Fibroblast of skin of back (primary cell): Measurements from ENCODE around the gene GPR171. TPM values are rescaled to one million over a fixed set of nuclear protein-coding genes. Genes with fewer than 3 reads are reported as not detected.
"Not testable (repeated sequence)": the region's sequence is repeated elsewhere in the genome, so short reads cannot be mapped to it uniquely, and the experiment has no call there.

Experiments used
- DNase-seq: peaks from one replicate; pipeline ENCODE4 v3.0.0-alpha.2; 2013
- polyA plus RNA-seq, 2 experiments: library from polyadenylated mRNA; unstranded; fragments of 120-200 nt; gene quantifications; one replicate each; pipeline ENCODE4 v1.2.1, GENCODE V29; 2013; ENCODE audit not compliant: insufficient read length in 2 of 2

GPR171 gene, protein sequence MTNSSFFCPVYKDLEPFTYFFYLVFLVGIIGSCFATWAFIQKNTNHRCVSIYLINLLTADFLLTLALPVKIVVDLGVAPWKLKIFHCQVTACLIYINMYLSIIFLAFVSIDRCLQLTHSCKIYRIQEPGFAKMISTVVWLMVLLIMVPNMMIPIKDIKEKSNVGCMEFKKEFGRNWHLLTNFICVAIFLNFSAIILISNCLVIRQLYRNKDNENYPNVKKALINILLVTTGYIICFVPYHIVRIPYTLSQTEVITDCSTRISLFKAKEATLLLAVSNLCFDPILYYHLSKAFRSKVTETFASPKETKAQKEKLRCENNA
- not detected for polyA plus RNA-seq (2013, experiment 1 of 2; ENCODE audit: insufficient read length)
- polyA plus RNA-seq (2013, experiment 2 of 2; ENCODE audit: insufficient read length) = not detected

DNA sequence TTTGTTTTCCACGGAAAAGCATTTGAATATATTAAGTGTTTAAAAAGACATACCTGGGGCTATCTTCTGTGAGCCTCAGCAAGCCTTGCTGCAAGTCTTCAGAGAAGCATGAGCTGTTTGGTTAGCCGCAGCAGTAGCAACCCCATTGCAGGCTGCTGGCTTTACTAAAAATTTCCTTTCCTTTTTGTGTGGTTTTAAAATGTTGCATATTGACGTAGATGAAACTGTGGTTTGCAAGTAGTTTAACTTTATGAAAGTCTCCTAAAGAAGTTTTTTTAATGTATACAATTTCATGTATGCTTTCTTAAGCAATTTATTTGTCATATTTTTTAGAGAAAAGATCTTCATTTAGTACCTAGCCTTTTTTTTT, at the start of gene GPR171:
Gene GPR171, minus strand, starts transcription at position 166 of the 370 bp plus-strand sequence. CDS start 3,830 bp downstream, outside the sequence.
- DNase-seq = no peak

DNA sequence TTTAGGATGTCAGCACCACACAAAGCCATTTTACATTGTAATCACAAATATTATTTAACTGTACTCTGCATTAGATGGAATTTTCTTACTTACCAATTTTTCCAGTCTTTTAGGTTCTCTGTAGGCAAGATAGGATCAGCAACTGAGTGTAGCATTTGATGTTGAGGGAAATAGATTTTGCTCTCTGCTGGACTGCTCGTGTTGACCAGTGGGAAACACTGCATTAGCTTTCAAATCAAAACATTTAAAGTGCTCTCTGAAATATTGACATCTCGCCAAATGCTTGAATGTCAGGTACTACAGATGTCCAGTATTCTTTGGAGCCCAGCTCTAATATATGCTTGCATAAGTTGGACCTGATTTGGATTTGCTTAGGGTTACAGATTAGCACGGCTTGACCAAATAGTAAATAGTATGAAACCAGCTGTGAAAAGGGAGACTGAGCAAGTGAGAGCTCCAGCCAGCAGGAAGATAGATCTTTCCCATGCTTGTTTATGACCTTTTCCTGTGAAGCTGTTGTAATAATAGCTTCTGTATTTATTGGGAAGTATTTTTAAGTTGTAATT, 45.8 kb upstream of the GPR171 start:
- no peak for DNase-seq

DNA sequence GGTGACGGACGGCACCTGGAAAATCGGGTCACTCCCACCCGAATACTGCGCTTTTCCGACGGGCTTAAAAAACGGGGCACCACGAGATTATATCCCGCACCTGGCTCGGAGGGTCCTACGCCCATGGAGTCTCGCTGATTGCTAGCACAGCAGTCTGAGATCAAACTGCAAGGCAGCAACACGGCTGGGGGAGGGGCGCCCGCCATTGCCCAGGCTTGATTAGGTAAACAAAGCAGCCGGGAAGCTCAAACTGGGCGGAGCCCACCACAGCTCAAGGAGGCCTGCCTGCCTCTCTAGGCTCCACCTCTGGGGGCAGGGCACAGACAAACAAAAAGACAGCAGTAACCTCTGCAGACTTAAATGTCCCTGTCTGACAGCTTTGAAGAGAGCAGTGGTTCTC, 39.0 kb upstream of the GPR171 start:
- not testable (repeated sequence) for DNase-seq

DNA sequence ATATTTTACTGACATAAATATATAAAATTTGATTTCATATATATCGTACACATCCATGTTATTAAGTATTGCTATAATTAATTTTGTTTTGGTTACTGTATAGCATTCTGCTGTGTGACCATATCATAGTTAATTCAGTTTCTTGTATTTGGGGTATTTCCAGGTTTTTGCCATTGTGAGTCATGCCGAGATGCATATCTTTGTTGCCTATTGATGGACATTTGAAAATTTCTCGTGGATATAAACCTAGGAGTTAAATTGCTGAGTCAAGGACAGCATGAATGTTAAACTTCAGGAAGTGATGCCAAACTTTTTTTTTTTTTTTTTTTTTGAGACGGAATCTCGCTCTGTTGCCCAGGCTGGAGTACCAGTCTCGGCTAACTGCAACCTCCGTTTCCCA, 33.7 kb upstream of the GPR171 start:
- DNase-seq = peak; percentile 24

DNA sequence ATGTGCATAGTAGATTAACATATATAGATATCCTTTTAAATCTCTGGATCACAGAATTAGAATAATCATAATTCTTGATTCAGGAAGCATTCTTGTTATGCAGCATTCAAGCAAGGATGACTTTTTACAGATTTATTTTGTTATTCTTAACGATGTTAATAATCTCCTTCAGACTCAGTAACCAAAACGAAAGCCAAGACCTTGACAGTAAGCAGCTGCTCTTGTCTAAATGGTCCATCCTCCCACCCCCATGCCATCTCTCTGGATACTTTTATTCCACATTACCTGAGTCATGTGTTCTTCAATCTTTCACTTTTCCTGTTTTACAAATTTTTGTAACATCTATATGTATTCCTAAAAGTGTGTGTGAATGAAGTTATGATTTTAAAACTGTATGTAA, 33.3 kb upstream of the GPR171 start:
- DNase-seq = no peak

DNA sequence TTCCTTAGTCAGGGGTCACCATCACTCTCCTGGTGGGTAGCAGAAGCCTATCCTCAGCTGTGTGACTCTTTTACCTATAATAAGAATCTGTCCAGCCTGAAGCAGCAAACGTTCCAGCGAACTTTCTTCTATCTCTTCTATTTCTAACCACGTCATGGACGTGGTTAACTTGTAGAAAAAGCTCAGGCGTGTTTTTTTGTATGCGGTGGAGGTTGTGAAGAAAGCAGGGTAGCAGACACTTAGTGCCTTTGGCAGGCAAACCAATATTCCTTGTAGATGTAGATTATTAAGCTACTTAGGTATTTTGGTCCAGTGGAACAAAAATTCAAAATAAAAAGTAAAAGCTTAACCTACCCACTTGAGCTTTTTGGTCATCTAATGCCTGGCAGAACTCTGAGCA, 31.8 kb upstream of the GPR171 start:
- no peak for DNase-seq

DNA sequence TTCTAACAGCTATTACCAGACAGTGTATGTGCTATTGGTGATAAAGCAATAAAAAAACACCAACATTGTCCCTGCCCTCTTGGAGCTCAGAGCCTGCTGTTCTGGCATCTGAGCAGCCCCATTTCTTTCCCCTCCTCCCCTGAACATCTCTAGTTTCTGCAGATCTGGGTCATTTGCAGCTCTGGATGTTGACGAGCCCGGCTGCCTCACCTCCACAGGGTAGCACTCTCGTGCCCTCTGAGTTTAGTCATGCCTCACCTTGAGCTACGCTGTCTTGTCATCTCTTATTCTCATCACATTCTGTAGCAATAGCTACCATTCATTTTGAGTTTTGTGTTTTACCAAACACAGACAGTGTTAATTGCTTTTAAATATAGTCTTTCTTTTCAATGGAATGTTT, 30.0 kb upstream of the GPR171 start:
- no peak for DNase-seq

DNA sequence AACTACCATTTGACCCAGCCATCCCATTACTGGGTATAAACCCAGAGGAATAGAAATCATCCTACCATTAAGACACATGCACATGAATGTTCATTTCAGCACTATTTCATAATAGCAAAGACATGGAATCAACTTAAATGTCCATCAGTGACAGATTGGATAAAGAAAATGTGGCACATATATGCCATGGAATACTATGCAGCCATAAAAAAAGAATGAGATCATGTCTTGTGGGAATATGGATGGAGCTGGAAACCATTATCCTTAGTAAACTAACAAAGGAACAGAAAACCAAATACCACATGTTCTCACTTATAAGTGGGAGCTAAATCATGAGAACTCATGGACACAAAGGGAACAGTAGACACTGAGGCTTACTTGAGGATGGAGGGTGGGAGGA, 29.4 kb upstream of the GPR171 start:
- DNase-seq = not testable (repeated sequence)

DNA sequence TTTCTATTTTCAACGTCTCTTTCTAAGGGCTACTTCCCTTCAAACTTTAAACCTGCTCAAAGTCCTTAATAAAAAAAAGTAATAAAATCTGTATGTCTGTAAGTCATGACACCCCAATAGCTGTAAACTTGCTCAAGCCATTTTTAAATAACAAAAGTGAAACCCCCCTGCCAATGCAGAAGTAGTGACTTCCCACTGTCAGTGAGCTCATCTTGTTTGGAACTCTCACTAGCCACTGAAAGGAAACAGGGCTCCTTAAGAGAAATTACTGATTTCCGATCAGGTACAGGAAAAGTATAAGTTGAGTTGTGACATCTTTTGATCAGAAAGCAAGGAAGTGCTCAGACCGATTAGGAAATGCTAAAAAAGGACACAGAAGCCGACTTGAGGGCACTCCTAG, 27.6 kb upstream of the GPR171 start:
- no peak for DNase-seq

DNA sequence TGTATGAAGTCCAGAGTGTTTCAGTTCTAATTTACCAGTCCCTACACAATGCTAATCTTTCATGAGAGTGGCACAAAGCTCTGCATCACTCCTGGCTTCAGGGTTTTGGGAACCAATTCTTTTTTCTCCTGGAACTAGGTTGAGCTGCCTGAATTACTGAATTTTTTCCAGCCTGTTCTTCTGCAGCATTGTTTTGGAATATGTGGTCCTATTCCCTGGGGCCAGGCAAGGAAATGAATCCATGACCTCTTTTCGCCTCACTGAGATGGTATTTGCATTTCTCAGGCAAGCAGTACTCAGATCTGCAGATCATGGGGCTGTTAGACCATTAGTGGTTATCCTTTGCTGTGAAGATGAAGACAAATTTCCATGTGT, 25.6 kb upstream of the GPR171 start:
- DNase-seq = peak; percentile 86

DNA sequence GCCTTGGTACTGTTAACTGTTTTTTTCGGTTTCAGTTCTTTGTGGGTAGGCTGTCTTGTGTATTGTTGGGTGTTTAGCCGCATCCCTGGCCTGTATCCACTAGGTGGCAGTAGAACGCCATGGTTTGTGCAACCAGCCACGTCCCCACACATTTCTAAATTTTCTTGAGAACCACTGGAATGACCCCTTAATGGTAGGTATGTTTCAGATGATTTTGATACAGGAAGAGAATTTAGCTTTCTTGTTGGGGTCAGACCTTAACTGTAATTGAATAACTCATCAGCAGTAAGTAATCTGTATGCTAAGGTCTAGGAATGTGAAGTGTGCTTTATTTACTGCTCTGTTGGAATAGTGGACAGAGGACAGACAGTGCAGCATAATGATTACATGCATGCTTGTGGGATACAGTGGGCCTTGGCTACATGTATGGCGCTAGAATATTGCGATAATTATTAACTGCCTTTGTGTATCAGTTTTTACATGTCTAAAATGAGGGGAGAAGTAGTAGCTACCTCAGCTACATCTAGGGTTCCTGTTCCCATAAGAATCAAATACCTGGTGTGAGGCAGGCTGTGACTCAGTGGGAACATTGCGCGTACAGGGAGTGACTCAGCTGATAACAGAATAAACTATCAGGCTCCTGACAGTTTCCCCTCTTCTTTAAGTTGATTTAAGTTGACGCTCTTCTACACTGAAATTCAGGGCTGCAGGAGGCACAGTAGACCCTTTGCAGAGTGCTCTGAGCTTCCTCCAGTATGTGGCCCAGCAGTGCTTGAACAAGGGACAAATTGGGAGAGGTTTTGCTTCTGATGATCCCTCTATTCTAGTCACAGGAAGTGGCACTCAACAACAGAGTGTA, 25.0 kb upstream of the GPR171 start:
- DNase-seq = peak; percentile 78

DNA sequence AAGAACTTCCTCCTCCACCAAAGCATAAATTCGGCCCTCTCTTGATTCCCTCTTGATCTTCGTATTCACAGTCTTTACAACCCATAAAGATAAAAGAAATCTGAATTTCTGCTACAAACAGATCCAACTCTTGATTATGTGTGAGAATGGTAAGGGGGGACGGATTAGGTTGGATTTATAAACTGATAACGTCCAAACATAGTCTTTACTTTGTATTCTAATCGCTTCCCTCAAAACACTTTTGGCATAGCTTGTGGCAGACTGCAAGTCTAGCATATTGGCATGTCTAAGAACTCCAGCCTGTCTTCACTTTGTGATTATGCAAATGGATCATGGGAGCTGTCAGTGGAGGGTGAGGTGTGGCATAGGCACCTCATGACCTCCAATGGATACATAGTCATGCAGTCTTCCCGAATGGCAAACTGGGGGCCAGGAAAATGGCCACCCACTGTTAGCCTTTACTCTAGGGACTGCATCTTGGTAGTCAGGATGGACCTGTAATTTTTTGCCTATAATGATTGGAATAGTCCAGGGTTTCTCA, 24.3 kb upstream of the GPR171 start:
- DNase-seq = no peak

DNA sequence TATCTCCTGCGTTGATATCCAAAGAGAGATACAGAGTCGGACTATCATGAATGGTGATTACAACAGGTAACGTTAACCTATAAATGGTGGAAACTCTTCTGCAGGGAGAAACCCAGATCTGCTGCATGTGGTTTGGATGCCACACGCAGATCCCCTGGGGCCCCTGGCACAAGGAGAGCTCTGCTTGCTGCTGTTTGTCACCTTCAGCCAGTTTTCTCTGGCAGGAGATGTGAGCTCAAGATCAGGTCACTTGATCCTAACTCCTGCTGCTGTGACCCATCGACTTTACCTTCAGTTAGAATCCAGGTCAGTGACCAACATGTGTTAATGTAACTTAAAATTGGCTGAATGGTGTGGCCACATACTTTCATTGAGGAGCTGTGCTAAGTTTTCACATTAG, 23.8 kb upstream of the GPR171 start:
- DNase-seq = no peak

DNA sequence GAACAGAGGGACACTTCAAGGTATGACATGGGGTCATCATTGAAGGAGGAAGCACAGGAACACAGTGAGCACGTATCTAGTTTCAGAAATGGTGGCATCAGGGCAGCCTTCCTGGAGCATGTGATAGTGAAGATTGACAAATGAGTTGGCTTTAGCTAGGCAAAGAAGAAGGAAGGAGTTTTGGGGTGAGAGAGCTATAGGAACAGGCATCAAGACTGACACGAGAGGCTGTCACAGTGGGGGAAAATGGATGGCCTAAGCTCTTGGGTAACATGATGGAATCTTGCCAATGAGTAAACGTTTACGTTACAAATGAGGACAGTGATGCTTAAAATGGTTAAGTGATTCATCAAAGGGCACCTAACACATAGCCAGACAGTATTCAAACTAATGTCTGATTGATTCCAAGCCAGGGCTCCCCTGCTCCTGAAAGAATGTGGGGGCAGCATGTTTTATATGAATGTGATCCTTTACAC, 23.1 kb upstream of the GPR171 start:
- peak; percentile 83 for DNase-seq

DNA sequence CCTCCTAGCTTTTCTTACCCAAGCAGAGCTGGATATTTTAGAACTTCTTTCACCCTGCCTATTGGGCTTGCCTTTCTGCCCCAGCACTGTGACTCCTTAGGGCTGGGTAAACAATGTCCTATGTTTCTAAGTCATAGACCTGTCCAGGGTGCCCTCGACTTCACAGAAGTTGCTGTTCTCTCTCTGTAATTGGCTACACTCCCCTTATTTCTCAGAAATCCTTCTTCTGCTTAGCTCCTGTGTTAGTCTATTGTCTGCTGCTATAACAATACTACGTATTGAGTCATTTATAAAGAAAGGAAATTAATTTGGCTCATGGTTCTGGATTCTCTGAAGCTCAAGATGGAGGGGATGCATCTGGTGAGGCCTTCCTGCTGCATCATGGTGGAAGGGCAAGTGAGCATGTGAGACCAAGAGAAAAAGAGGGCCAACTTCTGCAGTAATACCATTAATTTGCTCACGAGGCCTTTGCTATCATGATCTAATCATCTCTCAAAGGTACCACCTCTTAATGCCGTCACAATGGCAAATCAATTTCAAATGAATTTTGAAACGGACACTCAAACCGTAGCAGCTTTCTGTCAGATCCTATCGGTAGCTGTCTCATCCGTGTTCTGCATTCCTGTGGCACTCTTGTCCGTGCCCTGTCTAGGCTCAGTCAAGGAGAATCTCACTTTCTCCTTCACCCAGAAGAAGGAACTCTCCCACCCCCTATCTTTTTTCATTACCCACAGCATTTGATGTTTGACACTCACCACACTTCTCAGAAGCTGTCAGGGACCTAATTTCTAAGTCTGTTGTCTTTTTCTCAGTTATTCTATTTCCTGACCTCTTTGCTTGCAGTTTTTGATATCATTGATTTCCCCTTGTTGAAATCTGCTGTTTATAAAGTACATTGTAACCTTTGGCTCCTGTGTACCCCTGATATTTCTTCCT, 22.3 kb upstream of the GPR171 start:
- DNase-seq = no peak

DNA sequence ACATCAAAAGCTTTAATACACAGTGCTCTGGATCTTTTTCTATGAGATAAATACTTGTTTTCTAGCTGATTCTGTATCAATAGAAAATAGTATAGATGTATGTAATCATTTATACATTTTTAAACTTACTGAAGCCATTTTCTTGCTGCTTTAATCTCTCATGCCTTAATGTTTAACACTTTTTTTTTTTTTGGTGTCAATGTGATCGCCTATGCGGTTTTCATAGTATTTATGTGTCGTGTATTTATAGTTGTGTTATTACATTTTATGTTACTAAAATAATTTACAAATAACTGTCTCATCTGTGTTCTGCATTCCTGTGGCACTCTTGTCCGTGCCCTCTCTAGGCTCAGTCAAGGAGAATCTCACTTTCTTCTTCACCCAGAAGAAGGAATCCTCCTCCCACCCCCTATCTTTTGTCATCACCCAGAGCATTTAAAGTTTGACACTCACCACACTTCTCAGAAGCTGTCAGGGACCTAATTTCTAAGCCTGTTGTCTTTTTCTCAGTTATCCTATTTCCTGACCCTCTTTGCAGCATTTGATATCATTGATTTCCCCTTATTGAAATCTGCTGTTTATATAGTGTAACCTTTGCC, 21.4 kb upstream of the GPR171 start:
- no peak for DNase-seq

DNA sequence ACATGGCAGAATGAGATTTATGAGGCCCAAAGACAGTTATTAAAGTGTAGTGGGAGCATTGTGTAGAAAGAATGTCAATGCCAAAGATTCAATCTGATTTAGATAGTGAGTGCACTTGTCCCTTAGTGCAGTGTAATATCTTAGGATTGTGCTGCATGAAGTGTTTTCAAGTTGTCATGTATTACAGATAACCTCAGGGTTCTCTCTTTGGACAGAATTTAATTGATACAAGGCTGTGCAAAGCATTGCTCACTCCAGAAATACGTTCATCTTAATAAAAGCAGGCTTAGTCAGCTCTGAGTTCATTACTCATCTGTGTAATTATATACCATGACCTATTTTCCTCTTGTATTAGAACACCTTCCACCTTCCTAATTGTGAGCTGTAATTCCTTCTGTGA, 16.0 kb upstream of the GPR171 start:
- peak; percentile 84 for DNase-seq

DNA sequence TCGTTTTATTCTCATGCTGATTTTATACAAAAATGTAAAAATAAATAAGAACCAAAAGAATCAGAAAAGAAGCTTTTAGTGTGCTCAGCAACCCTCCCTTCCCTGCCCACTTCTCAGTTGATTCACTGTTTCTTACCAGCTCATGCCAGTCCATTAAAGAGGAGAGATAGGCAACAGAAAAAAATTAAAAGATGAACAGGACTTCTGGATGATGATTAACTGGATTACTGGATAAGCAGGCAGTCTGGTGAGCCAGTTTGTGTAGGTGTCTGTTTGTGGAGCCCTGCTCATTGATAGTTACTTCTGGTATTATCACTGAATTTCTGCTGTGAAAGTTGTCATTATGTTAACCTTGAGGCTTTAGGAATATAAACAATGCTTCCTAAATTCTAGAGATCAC, 15.1 kb upstream of the GPR171 start:
- DNase-seq = no peak

DNA sequence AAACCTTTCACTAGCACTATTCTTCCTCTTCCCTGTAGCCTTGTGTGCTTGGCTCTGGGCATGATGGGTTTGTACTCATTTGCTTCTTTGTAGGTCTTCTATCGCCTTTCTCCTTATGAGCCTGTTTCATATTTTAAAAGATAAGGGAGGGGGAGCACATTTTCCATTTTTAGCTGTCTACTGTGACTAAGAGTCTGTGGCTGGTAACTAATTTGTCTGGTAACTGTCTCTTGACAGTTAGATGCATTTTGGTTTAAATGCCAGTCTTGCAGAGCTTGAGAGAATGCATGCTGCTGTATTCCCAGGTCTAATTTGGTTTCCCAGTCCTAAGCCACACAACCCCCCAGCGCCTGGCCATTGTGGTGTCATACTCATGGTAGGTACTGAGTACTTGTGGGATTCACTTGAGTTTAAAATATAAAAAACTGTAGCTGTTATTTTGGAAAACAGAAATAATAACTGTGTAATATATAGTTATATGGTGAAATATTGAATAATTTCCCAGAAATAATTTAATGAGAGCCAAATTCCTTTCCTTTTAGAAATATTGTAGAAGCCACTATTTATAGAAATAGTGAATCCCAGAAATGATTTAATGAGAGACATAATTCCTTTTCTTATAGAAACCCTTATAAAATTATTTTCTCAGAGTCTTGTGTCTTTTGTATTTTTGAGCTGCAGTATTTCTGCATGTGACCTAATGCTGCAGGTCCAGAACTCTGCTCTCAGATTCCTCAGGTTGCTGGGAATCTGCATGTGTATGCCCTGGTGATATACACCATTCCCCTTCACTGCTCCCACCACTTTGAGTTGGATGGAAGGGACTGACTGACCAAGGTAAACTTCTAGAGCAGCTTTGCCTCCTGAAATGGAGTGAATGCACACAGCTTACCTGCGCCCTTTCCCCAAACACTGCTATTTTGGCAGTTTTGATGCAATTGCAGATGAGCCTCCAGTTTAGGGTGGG, 13.9 kb upstream of the GPR171 start:
- DNase-seq = peak; percentile 82

DNA sequence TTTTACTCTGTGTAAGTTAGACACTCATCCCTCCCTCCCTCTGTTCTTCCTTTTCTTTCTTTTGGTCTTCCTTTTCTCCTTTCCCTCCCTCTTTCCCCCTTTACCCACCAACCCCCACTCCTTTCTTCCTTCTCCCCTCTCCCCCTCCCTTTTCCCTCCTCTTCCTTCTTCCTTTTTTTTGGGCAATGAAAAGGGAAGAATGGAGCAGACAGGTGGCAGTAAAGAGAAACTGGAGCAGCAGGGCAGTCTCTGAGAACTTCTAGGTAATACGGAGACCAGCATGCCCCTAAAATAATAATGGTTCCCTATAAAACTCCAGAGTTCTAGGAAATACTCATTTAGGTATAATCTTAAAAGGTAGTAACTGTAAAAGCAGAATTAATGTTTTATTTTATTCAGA, 11.4 kb upstream of the GPR171 start:
- no peak for DNase-seq
